T-helper 1 cell (primary cell): ENCODE results near the gene MAP2K6.

Source experiments
- DNase-seq, 5 donors: peaks; one replicate each; pipeline ENCODE4 v3.0.0-alpha.2; 2012 to 2020

Gene MAP2K6

DNA sequence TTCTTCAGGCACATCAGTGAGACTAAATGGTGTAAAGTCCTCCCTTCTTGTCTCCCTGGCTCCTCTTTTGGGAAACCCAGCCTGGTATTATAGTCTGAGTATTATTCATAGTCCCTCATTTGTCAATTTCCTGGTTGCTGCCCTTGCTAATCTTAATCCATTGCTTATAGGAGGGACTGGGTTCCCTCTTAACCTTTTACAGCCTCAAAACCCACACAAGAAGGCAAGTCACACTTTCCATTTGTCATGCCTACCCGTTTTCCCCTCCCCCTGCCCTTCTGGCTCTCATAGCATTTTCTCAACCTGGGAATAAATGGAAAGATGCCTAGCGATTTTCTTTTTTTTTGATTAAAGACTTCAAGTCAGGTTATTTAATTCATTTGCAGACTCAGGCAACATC, 124.8 kb downstream of the MAP2K6 start:
- DNase-seq, result no peak

DNA sequence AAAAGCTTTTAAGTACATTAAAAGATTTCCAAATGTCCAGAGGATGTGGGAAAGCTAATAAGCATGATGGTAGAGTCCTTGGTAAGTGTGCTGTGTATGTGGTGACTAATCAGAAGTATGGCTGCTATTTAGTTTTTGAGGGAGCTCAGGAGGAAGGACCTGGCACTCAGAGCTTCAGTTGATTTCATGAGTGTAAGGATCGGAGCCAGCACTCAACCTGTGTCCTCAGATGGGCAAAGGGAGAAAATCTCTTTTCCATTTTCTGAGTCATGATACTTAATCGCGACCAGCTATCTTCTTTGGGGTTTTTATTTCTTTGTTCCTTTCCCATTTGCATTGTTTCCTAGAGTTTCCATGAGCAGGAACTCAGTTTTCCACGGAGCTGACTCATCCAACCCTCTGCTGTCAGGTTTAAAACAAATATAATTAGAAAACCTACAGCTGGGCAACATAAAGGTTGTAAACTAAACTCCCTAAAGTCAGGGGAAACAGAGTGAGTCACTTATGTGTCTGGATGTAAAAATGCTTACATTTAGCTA, 125.4 kb downstream of the MAP2K6 start:
- no peak for DNase-seq

DNA sequence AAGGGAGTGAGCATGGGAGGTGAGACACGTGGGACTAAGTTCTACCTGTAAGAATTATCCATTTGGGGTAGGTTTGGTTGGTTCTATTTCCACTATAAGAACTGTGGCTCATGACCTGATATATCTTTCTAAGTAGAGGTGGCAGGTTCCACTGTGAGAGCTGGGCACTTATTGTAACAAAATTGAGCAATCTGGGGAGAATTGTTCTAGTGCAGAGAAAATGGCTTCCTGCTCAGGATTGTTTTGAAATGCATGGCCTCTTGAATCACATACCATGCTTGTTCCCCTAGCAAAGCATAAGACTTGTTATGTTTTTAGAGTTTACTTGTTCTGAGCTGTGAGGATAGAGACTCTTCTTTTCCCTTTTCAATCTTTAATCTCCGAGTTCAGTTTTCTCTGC, 125.9 kb downstream of the MAP2K6 start:
- no peak for DNase-seq

DNA sequence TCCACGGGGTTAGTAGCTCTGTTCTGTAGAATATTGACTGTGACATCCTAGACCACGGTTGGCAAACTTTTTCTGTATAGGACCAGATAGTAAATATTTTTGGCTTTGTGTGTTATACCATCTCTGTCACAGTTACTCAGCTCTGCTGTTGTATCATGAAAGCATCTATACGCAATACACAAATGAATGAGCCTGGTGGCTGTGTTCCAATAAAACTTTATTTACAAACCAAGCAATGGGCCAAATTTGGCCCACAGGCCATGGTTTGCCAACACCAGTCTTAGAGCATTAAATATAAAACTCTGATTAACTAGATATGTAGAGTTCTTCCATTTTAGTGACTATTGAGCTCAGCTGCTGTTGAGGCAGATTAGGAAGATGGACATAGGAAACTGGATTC, 132.7 kb downstream of the MAP2K6 start:
- DNase-seq, result no peak

DNA sequence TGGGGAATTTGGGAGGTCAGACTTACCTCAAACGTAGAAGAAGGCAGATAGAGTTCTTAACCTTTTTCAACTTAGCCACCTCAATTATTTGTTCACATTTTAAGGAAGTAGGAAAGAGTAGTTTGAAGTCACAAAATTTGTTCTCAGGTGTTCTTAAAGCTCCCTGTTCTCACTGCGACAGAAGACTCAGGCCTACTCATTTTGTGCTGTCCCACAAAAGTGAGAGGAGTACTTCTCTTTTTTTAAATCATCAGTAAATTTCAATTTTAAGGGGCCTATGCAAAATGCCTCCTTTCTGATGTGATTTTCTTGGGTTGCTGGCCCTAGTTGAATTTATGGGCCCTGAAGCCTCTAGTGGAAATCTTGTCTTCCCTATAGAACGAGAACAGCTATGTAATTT, 133.4 kb downstream of the MAP2K6 start:
- no peak for DNase-seq

DNA sequence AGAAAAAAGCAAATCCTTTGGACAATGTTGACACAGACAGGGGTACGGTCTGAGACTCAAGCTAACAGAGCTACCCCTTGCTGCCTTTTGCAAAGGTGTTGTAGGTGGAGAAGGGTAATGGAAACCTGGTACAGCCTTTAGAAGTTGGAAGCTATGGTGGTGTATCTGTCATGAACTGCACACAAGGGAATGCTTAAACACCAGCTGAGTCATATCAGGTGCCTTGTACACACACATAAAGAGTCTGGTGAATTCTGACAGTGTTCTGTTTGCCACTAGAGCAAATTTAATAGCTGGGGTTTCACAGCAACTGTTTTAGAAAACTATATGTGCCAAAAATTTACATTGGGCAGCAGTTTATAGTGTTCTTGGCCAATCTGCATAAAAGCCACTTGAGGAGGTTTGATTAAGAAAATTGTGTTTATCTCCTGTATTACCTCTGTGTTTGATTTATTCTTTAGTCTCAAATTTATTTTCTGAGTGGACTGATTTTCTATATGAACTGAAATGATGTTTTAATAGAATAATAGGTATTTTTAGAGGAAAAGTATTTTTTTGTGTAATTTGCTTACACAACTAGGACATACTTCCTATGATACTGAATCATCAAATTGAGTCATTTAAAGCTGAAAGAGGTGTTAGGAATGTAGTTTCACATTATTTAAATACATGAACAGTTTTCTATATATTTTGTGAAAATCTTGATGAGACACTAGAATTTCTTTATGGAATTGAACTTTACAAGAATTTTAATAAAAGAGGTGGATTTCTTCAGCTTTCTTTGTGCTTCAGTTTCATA, 136.9 kb downstream of the MAP2K6 start:
- no peak for DNase-seq

DNA sequence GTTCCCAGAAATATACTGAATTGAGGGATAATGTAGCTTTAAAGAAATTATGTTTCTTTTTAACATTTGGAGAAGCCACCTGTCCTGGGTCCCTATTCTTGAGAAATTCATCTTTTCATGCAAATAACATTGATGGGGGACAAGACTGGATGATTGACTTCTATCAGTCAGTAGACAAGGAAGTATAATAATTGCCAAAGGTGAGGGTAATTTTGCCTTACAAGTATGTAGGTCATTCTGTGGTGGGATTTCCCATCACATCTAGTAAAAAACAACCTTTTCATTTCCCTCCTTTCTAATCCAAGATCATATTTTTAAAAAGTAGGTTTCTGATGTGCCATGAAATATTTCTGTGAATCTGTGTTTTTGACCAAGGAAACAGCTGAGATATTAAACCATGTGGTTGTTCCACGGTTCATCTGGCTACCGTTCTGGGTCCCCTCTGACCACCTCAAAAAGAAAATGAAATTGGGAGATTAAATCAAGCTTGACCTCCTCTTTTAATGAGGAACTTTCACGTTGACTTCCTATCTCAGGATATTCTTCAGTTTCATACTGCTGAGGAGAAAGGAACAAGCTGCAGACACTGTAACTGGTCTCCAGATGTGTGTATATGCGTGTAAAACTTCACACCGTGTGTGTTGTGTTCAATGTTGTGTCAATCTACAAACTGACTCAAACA, 138.6 kb downstream of the MAP2K6 start:
- no peak for DNase-seq

DNA sequence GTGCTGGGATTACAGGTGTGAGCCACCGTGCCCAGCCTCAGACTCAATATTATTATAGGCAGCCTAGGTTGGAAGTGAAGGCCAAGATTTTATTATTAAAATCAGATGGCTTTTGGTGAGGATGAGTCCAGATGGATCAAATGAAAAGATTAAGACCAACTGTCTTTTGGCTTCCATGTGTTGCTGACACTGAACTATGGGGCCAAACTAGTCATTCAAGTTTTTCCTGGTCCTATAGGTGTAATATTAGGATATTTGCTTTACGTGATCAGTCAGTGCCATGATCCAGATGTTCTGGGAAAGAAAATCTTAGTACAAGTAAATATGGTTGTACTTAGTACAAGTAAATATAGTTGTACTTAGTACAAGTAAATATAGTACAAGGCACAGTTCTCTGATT, 140.6 kb downstream of the MAP2K6 start:
- DNase-seq, result no peak

DNA sequence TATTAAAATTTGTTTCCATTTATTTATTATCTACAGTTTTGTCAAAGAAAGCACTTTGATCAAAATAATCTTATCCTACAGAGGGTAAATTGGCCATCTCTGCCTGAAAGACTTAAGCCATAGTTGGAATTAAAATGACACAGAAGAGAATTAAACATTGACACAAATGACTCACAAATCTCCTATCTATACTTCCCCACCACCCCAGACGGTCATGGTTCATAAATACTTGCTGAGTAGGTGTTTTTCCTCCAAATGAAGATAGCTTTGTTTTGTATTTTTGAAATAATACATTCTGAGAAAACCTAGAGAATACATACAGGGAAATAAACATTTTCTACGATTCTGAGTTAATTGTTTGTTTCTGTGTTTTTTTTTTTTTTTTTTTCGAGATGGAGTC, 142.8 kb downstream of the MAP2K6 start:
- no peak for DNase-seq

DNA sequence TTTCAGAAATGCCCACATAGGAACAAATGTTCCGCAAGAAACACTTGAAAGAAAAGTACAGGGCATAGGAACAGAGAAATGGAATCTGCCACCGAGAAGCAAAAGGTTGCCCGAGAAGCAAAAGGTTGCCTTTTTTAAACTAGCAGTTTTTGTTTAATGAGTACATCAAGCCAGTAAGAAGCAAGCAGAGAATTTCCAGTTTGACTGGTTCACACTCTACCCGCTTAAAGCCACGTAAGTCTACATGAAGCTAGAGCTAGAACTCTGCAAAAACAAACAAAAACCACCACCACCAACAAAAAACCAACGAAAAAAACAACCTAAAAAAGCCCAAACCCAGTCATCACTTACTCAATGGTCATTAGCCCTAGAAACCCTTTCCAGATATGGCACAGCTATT, 144.3 kb downstream of the MAP2K6 start:
- no peak for DNase-seq

DNA sequence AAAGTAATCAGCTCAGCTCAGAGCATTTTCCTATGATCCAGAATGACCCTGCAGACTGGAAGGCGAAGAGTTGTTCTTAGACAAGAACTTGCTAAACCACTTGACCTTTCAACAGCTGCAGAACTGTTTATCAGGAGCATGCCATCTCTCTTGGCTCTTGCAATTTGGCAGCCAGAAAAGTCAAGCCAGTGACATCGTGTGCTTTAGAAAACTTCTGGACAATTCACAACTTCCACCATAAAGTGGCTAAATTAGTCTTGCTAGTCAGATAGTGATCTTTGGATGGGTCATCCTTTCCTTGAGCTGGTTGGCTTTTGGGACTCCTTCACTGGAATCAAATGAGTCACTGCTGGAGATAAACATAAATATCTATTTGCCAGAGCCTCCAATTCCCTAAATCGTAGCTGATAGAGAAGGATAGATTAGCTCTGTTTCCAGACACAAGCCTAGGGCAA, 146.5 kb downstream of the MAP2K6 start:
- no peak for DNase-seq

DNA sequence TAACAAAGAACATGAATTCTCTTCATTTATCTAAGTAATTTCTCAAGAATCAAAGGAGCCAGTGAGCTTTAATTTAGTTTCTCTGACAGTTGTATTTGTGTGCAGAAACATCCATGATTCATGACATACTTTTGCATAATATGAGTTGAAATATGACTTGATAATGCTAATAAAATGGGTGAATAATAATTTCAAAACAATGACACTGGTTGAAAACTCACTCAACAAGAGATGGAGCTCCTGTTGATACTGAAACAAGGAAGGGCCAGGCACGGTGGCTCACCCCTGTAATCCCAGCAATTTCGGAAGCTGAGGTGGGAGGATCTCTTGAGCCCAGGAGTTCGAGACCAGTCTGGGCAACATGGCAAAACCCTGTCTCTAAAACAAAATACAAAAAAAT, 147.0 kb downstream of the MAP2K6 start:
- DNase-seq, result no peak

DNA sequence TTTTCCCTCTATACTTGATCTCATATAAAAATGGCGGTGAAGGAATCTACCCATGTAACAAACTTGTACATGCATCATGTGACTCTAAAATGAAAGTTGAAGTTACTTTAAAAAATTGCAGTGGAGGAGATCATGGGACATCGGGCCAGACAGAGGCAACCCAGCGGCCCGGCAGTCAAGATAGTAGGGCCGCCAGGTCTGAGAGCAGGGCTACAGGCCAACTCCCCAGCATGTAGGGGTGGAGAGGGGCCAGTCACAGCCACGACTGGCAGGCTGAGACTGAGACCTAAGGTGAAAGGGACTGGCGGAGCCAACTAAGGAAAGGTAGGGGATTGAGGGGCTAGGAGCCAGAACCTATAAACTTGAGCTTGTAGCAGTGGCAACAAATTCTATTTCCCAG, 150.9 kb downstream of the MAP2K6 start:
- no peak for DNase-seq

DNA sequence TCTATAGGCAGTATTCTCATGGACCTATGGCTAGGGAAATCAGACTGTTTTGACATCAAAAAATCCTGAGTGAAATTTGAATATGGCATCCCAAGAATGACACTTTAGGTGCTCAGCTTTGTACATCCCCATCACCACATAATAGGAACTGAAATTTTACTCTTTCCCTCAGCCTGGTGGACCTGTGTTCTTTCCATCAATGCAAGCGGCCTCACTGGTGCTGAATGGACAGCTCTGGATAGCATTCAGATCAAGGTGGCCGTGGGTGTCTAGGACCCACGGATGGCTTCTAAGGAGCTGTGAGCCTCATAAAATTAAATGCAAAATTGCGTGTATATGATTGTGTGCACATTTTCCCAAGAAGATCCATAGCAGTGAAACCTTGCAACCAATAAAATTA, 152.6 kb downstream of the MAP2K6 start:
- no peak for DNase-seq

DNA sequence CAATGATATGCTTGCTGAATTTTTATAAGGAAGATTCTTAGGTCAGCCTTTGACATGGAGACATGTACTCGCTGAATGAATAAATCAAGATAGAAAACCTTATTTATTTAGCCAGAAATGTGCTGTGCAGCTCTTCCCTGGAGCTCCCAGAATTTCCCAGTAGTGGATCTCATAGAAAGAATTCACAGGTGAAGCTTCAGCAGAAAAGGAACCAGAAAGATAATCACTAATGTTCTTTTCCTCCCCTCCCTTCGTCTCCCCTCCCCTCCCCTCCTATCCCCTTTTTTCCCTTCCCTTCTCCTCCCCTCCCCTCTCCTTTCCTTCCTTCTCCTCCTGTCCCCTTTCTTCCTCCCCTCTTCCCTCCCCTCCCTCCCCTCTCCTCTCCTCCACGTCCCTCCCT, 158.2 kb downstream of the MAP2K6 start:
- no peak for DNase-seq

DNA sequence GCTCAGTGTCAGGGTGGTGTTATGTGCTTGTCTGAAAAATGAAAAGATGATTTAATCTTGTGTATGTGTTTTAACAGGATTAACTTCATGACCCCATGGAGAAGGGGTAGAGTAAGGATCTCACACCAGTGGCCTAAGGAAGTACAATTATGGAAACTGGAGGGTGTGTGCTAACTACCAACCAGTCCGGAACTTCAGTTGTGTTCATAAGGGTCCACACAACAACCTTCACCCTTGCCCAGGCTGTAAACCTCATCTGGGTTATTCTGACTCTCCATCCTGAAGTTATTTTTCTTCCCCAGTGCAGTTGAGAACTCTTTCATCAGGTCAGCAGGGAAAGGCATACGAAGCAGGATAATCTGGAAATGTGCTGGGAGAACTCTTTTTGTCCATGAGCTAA, 158.9 kb downstream of the MAP2K6 start:
- DNase-seq, result no peak

DNA sequence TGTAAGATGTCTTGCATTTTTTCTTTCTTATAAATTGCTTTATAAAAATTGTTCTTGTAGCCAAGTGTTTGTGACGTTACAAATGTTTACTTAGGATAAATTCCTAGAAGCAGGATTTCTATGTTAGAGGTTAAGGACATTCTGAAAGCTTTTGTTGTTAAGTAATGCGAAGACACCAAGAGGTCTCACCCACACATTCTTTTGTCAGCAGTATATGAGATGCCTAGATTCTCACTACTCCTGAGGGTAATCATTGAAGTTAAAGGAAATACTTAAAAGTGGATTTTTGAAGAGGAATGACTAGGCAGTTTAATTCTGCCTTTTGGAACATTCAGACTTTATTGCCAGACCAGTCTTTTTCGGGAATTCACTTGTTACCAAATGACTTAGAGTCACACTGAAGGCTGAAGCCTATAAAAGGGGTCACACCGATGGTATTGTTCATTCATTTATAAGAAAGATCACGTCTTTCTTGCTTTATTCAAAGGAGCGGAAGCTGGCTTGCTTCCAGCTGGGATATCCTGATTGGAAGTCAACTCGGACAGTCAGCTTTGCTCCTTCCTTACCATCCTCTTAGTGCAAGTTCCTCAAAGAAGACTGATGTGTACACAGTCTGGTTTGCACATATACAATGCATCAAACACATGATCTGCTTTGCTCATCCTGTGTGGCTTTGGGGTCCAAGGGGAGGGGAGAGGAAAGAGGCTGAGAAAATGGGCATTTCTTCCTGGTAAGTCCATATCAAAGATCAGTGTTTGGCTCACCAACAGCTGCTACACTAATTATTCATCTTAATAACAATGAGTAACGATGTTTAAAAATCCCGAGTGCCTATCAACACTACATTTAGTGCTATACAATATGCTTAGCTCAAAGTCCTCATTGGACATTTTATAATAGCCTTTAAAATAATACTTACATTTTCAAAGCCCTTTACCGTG, 160.0 kb downstream of the MAP2K6 start:
- no peak for DNase-seq

DNA sequence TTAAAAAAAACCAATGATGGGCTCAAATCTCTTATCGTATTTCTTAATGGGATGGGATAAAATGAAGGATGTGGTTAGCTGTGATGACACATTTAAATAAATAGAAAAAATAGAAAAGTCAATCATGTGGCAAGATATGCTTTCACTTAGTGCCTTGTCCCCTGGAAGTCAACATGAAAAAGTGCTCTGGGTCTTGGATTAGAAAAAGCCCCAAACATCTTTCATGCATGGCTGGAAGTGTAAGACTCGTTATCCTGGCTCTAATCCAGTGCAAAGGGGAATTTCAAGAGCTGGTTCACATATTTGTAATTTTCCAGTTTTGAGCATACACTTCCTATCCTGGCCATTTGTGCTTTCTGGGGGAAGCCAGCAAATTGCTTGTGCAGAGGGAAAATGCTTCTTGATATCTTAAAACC, 160.9 kb downstream of the MAP2K6 start:
- no peak for DNase-seq

DNA sequence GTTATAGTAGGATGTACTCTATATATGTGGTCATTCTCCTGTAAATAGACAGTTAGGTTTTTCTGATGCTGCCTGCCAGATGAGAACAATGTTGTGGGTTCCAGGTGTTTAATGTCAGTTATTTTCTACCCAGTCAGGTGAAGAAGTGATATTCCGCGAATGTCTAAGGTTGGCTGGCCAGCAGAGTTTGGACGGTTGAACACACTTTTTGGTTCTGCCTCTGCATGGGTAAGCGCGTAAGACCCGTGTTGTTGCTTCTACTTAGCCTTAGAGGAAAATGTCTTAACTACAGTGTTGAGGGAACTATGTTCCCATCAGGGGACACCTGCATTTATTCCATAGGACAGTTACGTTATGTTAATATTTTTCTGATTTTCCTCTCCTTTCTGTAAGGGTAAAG, 162.6 kb downstream of the MAP2K6 start:
- no peak for DNase-seq

DNA sequence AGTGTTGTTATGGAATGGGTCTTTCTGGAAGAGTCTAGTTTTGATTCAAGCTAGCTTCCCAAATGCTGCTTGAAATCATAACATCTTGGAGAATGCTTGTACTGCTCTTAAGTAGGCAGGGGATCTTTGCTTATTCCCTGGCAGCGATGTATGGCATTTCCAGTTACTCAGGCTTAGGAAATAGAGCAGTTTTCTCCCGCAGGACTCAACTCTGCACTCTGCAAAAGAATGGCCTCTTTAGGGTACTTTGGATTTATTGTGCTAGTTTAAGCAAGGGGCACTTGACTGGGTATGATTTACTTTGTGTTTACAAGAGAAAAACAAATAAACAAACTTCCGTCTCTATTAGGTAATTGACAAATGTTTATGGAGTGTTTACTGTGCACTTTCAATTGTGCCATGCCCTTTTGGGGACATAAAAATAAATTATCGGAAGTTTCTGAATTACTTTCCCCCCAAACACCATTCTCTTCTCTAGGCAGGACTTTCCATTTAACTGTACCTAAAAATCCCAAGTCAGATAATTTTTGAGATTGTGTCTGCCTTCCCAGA, 164.0 kb downstream of the MAP2K6 start:
- no peak for DNase-seq

DNA sequence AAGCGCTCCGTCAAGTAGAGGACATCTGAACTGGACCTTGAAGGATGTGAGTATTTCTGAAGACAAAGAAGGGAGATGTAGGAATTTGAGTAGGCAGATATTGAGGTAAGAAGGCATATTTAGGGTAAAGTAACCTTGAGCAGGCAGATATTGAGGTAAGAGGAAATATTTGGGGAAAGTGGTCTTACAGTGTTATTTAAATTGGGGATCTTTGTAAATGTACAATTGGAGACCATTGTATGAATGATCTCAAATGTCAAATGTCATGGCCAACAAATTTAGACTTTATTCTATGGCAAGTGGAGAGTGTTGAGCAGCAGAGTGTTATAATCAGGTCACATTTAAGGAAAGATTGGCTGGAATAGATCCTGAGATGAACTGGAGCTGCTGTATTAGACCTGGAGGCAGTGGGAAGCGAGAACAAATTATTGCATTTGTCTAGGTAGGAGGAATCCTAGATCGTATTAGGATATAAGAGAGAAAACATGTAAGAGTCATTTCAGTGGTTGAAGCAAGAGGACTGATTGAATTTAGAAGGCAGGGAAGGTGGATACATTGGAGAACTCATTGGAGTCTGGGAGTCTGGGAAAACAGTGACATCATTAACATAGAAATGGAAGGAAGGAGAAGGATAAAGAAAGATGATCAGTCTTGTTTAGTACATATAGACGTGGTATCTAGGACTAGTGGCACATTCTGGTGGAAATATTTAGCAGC, 165.6 kb downstream of the MAP2K6 start:
- DNase-seq, result no peak
